Stimulated activated effector memory CD8-positive, alpha-beta T cell treated with anti-CD3 and anti-CD28 coated beads, Interleukin-12 subunit alpha, Interleukin-12 subunit beta, amount 100 ng/mL, for 72 hours (primary cell): ENCODE data around the gene PRDM10.
A peak's percentile ranks its signal among the peaks of the same experiment; 100 is the strongest.

Experiments
- ATAC-seq: fragments of 150-1000 bp; cut with Tn5 transposase; 2 replicates; pipeline ENCODE4 v1.10.0; 2021
- DNase-seq, 2 donors: peaks; one replicate each; pipeline ENCODE4 v3.0.0; 2021 to 2022; ENCODE audit warnings: low spot score in 2 of 2
- H3K27ac Mint-ChIP-seq: one replicate; pipeline ENCODE4 v1.8.0; 2022; ENCODE audit warnings: mild to moderate bottlenecking, mixed read lengths
- H3K36me3 Mint-ChIP-seq: one replicate; pipeline ENCODE4 v1.8.0; 2022; ENCODE audit warnings: mild to moderate bottlenecking, mixed read lengths
- H3K4me1 Mint-ChIP-seq: one replicate; pipeline ENCODE4 v1.8.0; 2022; ENCODE audit warnings: mixed read lengths
- H3K4me3 Mint-ChIP-seq: one replicate; pipeline ENCODE4 v1.8.0; 2022; ENCODE audit warnings: mild to moderate bottlenecking, mixed read lengths
- H3K9me3 Mint-ChIP-seq: one replicate; pipeline ENCODE4 v1.8.0; 2022; ENCODE audit warnings: mixed read lengths

Gene PRDM10

DNA sequence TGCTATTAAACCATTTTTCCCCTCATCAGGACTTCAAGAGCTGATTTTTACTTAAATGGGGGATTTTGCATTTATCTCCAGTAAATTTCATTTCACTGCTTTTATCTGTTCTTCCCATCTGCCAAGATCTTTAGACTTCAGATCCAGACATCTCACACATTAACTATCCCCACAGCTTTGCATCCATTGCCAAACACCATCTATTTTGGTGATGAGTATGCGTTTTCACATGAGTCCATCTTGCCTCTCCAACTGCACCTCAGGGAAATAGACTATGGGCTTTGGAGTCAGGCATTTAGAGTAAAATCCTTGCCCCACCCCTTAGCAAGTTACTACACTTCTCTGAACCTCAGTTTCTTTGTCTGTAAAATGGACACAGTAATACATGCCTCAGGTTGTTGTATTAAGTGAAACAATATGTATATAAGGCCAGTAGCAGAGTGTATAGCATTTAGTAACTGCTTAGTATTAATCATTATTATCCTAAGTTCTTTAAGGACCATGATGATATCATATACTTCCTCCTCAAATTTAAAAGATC, 53.6 kb downstream of the PRDM10 start:
- ATAC-seq (no peak), DNase-seq (no peak)
- Mint-ChIP-seq H3K4me1 (peaks cover 5% of the 10 kb centered on the region), H3K4me3 (no peak overlapping the region), H3K27ac (no peak overlapping the region), H3K9me3 (no peaks in the 10 kb centered on the region), H3K36me3 (peaks cover 28% of the 10 kb centered on the region)

GRCh38 chr11:129947474-129947873, 55.2 kb downstream of the PRDM10 start:
- no peak overlapping the region for H3K4me3 Mint-ChIP-seq
- H3K36me3 Mint-ChIP-seq: peaks cover 41% of the 10 kb centered on the region
- no peak for ATAC-seq

GRCh38 chr11:129946965-129947364, 55.7 kb downstream of the PRDM10 start:
- DNase-seq (no peak), ATAC-seq (no peak)
- H3K4me3 Mint-ChIP-seq: no peak overlapping the region
- no peaks in the 10 kb centered on the region for H3K9me3 Mint-ChIP-seq
- peaks cover 46% of the 10 kb centered on the region for H3K36me3 Mint-ChIP-seq
- H3K4me1 Mint-ChIP-seq: peaks cover 5% of the 10 kb centered on the region
- no peak overlapping the region for H3K27ac Mint-ChIP-seq

More at GRCh38 chr11:129947474-129947873, 55.2 kb downstream of the PRDM10 start:
- Mint-ChIP-seq H3K4me1 (peaks cover 5% of the 10 kb centered on the region), H3K27ac (no peak overlapping the region), H3K9me3 (no peaks in the 10 kb centered on the region)
- no peak for DNase-seq

DNA sequence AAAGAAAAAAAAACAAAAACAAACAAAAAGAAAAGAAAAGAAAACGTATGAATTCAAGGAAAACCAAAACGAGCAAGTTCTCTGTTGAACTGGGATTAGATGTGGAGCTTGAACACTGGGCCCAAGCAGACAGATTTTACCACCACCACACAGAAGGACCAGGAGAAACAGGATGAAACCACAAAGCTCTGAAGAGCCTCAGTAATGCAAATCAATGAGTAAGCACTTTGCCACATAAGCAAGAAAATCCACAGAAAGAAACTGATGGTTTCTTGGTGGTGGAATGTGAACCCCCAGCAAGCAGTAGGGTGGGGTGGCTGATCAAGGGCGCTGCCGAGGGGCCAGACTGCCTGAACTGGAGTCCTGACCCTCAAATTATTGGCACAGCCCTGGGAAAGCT, 56.4 kb downstream of the PRDM10 start:
- DNase-seq: no peak
- H3K9me3 Mint-ChIP-seq: no peaks in the 10 kb centered on the region
- no peak overlapping the region for H3K4me3 Mint-ChIP-seq
- H3K4me1 Mint-ChIP-seq: peaks cover 5% of the 10 kb centered on the region
- H3K27ac Mint-ChIP-seq: peak overlapping the region; percentile 60
- H3K36me3 Mint-ChIP-seq: peaks cover 50% of the 10 kb centered on the region
- no peak for ATAC-seq

- H3K4me3 Mint-ChIP-seq: no peak overlapping the region
- DNase-seq (no peak), ATAC-seq (no peak)
- peaks cover 5% of the 10 kb centered on the region for H3K4me1 Mint-ChIP-seq
- peaks cover 50% of the 10 kb centered on the region for H3K36me3 Mint-ChIP-seq
- no peak overlapping the region for H3K27ac Mint-ChIP-seq
- no peaks in the 10 kb centered on the region for H3K9me3 Mint-ChIP-seq
Observed at GRCh38 chr11:129945373-129945772, 57.3 kb downstream of the PRDM10 start.

- DNase-seq: no peak
- H3K27ac Mint-ChIP-seq: no peak overlapping the region
- peaks cover 5% of the 10 kb centered on the region for H3K4me1 Mint-ChIP-seq
- H3K4me3 Mint-ChIP-seq: no peak overlapping the region
- H3K9me3 Mint-ChIP-seq: no peaks in the 10 kb centered on the region
- no peak for ATAC-seq
- H3K36me3 Mint-ChIP-seq: peaks cover 50% of the 10 kb centered on the region
Observed at GRCh38 chr11:129944696-129945095, 57.9 kb downstream of the PRDM10 start.

GRCh38 chr11:129943036-129943435, 59.6 kb downstream of the PRDM10 start:
- Mint-ChIP-seq H3K4me1 (peaks cover 5% of the 10 kb centered on the region), H3K4me3 (no peak overlapping the region), H3K36me3 (peaks cover 50% of the 10 kb centered on the region), H3K27ac (no peak overlapping the region), H3K9me3 (no peaks in the 10 kb centered on the region)
- no peak for ATAC-seq
- no peak for DNase-seq

- Mint-ChIP-seq H3K27ac (no peak overlapping the region), H3K9me3 (no peaks in the 10 kb centered on the region), H3K4me1 (no peaks in the 10 kb centered on the region), H3K36me3 (peaks cover 27% of the 10 kb centered on the region), H3K4me3 (no peak overlapping the region)
- DNase-seq (no peak), ATAC-seq (no peak)
Observed at GRCh38 chr11:129939510-129939909, 63.1 kb downstream of the PRDM10 start.

DNA sequence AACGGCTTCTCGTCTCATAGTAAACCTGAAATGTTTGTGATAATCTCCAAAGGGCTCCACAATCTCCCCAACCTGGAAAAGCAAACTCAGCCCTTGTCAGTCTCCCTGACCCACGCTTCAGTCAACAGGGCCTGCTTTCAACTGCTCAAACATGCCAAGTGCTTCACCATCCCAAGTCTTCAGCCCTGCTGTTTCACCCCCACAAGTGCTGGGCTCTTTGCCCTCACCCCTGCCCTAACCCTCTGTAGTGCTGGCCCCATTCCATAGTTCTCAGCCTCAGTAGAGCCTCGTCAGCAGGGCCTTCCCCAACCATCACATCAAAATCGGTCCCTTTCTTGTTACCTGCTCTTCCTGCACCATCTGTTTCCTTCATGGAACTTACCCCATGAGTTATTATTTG, 63.9 kb downstream of the PRDM10 start:
- no peak for DNase-seq
- no peak for ATAC-seq
- peaks cover 19% of the 10 kb centered on the region for H3K36me3 Mint-ChIP-seq
- H3K4me1 Mint-ChIP-seq: no peaks in the 10 kb centered on the region
- H3K4me3 Mint-ChIP-seq: no peak overlapping the region
- H3K27ac Mint-ChIP-seq: no peak overlapping the region
- H3K9me3 Mint-ChIP-seq: no peaks in the 10 kb centered on the region

DNA sequence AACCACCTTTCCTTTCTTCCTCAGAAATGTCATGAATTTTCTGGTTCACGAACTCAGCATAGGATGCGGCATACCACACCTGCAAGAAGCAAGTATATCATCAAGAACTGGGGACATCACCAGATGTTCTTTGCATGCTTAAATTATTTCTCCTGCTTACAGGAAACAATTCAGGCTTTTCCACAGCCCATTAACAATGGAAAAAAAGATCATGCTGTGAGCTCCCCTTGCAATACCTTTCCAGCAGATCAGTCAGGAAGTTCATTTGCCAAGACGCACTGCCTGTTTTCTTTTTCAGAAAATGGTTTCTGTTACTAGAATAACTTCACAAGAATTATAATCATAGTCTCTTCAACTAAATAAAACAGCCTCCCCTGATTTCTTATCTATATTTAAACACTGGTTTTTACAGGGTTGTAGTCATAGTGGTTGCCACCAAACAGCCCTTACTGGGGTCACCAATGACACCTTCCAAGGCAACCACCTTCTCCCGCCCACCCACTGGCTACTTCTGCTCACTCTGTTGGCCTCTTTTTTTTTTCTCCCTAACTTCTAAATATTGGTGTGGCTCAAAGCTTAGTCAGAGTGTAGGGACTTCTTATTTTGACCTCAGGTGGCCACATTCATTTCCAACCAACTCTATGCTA, 64.9 kb downstream of the PRDM10 start:
- Mint-ChIP-seq H3K27ac (no peak overlapping the region), H3K4me1 (no peaks in the 10 kb centered on the region), H3K36me3 (peaks cover 11% of the 10 kb centered on the region), H3K9me3 (no peaks in the 10 kb centered on the region), H3K4me3 (no peak overlapping the region)
- ATAC-seq (peak; percentile 45), DNase-seq (no peak)

DNA sequence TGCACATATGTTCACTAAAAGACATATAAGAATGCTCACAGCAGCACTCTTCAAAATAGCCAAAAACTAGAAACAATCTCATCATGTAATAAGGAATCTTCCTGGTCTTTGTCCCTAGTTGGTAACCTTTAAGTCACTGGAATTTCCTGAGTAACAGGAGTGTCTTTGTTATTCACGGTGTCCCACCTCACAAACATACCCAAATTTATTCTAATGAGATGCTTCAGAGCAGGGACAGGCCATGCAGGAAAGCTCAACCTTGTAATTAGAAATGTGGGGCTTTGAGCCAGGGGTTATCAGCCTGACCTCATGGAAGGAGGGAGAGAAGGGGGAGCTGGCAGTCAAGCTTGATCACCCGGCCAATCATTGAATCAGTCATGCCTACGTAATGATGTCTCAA, 66.9 kb downstream of the PRDM10 start:
- no peaks in the 10 kb centered on the region for H3K9me3 Mint-ChIP-seq
- H3K4me1 Mint-ChIP-seq: no peaks in the 10 kb centered on the region
- peaks cover 14% of the 10 kb centered on the region for H3K36me3 Mint-ChIP-seq
- no peak overlapping the region for H3K27ac Mint-ChIP-seq
- H3K4me3 Mint-ChIP-seq: no peak overlapping the region
- DNase-seq (no peak), ATAC-seq (no peak)

GRCh38 chr11:129933891-129934290, 68.7 kb downstream of the PRDM10 start:
- peaks cover 25% of the 10 kb centered on the region for H3K36me3 Mint-ChIP-seq
- ATAC-seq (no peak), DNase-seq (no peak)
- H3K4me3 Mint-ChIP-seq: no peak overlapping the region
- no peak overlapping the region for H3K27ac Mint-ChIP-seq
- no peaks in the 10 kb centered on the region for H3K4me1 Mint-ChIP-seq
- no peaks in the 10 kb centered on the region for H3K9me3 Mint-ChIP-seq

- no peak overlapping the region for H3K27ac Mint-ChIP-seq
- no peak overlapping the region for H3K4me3 Mint-ChIP-seq
Observed at GRCh38 chr11:129933262-129933661, 69.4 kb downstream of the PRDM10 start.

GRCh38 chr11:129932381-129933067, 70.1 kb downstream of the PRDM10 start:
- H3K27ac Mint-ChIP-seq: no peak overlapping the region

More at GRCh38 chr11:129933262-129933661, 69.4 kb downstream of the PRDM10 start:
- DNase-seq: no peak
- ATAC-seq: no peak
- no peaks in the 10 kb centered on the region for H3K9me3 Mint-ChIP-seq
- H3K36me3 Mint-ChIP-seq: peaks cover 25% of the 10 kb centered on the region
- H3K4me1 Mint-ChIP-seq: no peaks in the 10 kb centered on the region

GRCh38 chr11:129930743-129931142, 71.9 kb downstream of the PRDM10 start:
- Mint-ChIP-seq H3K36me3 (peaks cover 25% of the 10 kb centered on the region), H3K4me1 (no peaks in the 10 kb centered on the region), H3K9me3 (no peaks in the 10 kb centered on the region), H3K27ac (no peak overlapping the region), H3K4me3 (no peak overlapping the region)
- DNase-seq (no peak), ATAC-seq (no peak)

More at GRCh38 chr11:129932381-129933067, 70.1 kb downstream of the PRDM10 start:
- no peak for ATAC-seq
- Mint-ChIP-seq H3K9me3 (no peaks in the 10 kb centered on the region), H3K4me1 (no peaks in the 10 kb centered on the region), H3K4me3 (no peak overlapping the region), H3K36me3 (peaks cover 25% of the 10 kb centered on the region)
- no peak for DNase-seq

DNA sequence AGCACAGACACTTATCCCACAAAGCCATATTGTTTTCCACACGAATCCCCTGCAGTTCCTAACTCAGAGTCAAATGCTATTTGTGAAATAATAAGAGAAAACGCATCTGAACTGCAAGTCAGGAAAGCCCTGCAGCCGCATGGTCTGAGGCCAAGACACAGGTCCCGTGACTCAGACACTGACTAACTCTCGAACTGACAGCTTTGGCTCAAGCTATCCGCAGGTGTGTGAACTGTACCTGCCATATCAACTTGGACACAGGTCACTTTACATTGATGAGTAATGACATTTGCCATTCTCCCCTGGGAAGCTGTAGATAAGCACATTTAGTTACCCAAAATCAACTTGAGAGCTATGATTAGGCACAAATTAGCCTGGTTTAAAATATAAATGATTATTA, 72.3 kb downstream of the PRDM10 start:
- ATAC-seq (no peak), DNase-seq (no peak)
- Mint-ChIP-seq H3K36me3 (peaks cover 25% of the 10 kb centered on the region), H3K4me1 (no peaks in the 10 kb centered on the region), H3K4me3 (no peak overlapping the region), H3K9me3 (no peaks in the 10 kb centered on the region), H3K27ac (no peak overlapping the region)
